Activated CD8-positive, alpha-beta T cell treated with anti-CD3 and anti-CD28 coated beads for 36 hours (primary cell): Measurements from ENCODE around the gene SGSH. TPM values are rescaled to one million over a fixed set of nuclear protein-coding genes. Genes with fewer than 3 reads are reported as not detected.

ENCODE experiments used
- ATAC-seq: fragments of 200-7000 bp; cut with Tn5 transposase; one replicate; pipeline ENCODE4 v1.10.0; 2021; ENCODE audit warnings: mild to moderate bottlenecking, moderate library complexity
- CTCF ChIA-PET: fragments of 350-600 bp; sonication (Branson Sonifier 250); formaldehyde crosslinking; loops from one replicate; lab custom pipeline; 2021; ENCODE audit warnings: antibody characterized with exemption; lab: Charles Lee
- POLR2A ChIA-PET: fragments of 350-600 bp; sonication (Branson Sonifier 250); formaldehyde crosslinking; loops from one replicate; lab custom pipeline; 2021; ENCODE audit warnings: antibody characterized with exemption; lab: Charles Lee
- DNase-seq: peaks from one replicate; pipeline ENCODE4 v3.0.0-alpha.2; 2020
- H3K27ac Mint-ChIP-seq: one replicate; pipeline ENCODE4 v1.8.0; 2021; ENCODE audit warnings: mild to moderate bottlenecking, mixed read lengths
- H3K27me3 Mint-ChIP-seq: one replicate; pipeline ENCODE4 v1.8.0; 2021; ENCODE audit warnings: mixed read lengths
- H3K36me3 Mint-ChIP-seq: one replicate; pipeline ENCODE4 v1.8.0; 2021; ENCODE audit warnings: low read depth, mixed read lengths
- H3K4me1 Mint-ChIP-seq: one replicate; pipeline ENCODE4 v1.8.0; 2021; ENCODE audit warnings: low read depth, mixed read lengths
- H3K4me3 Mint-ChIP-seq: one replicate; pipeline ENCODE4 v1.8.0; 2021; ENCODE audit warnings: mild to moderate bottlenecking, moderate library complexity, mixed read lengths
- H3K9me3 Mint-ChIP-seq: one replicate; pipeline ENCODE4 v1.8.0; 2021; ENCODE audit warnings: mixed read lengths
- CTCF ChIP-seq: fragments of 200-600 bp; IDR thresholded peaks from one replicate; pipeline ENCODE4 v1.8.0; 2022; ENCODE audit warnings: antibody characterized with exemption, mild to moderate bottlenecking
- intact Hi-C: fragments of 100-400 bp; cut with micrococcal nuclease; formaldehyde crosslinking; loops from one replicate; pipeline ENCODE4 v1.10.0; 2022
- total RNA-seq, 2 experiments: library from RNA; stranded (reverse); gene quantifications; one replicate each; pipeline ENCODE4 v1.2.3, GENCODE V29; 2021

SGSH gene
- total RNA-seq, 2 experiments from 2014 or later = 7.8 to 8.3 TPM

GRCh38 chr17:80190716-80191115, 29.4 kb downstream of the SGSH start:
- no peak overlapping the region for H3K4me3 Mint-ChIP-seq
- intact Hi-C loops = no loop called here
- ATAC-seq (no peak), DNase-seq (no peak)
- ChIA-PET POLR2A (interaction anchor here (1.0 kb wide), 1 partner anchor 82 kb away, joined by 3 read pairs; no protein-coding TSS in a partner anchor), CTCF (interaction anchor here (1.3 kb wide), 2 partner anchors 22 to 27 kb away, joined by 3 to 4 read pairs; no protein-coding TSS in a partner anchor)
- H3K27me3 Mint-ChIP-seq = peaks cover 6% of the 10 kb centered on the region
- H3K36me3 Mint-ChIP-seq = no peaks in the 10 kb centered on the region
- H3K9me3 Mint-ChIP-seq = no peaks in the 10 kb centered on the region
- H3K4me1 Mint-ChIP-seq = no peaks in the 10 kb centered on the region
- no peak overlapping the region for H3K27ac Mint-ChIP-seq
- no peak for TF ChIP-seq CTCF

- Mint-ChIP-seq H3K4me1 (no peaks in the 10 kb centered on the region), H3K36me3 (no peaks in the 10 kb centered on the region), H3K4me3 (no peak overlapping the region), H3K9me3 (no peaks in the 10 kb centered on the region), H3K27ac (no peak overlapping the region), H3K27me3 (peaks cover 6% of the 10 kb centered on the region)
- POLR2A ChIA-PET = interaction anchor here (0.7 to 0.8 kb wide), 2 partner anchors 50 to 215 kb away, joined by 3 read pairs; no protein-coding TSS in a partner anchor
- ATAC-seq (no peak), DNase-seq (no peak)
- intact Hi-C loops = no loop called here
- TF ChIP-seq CTCF = no peak
- CTCF ChIA-PET = no interaction called here
These were observed 30.5 kb downstream of the SGSH start for GRCh38 chr17:80189611-80190010.

- intact Hi-C loops = no loop called here
- no peak overlapping the region for H3K27ac Mint-ChIP-seq
- H3K27me3 Mint-ChIP-seq = peaks cover 3% of the 10 kb centered on the region
- no peaks in the 10 kb centered on the region for H3K9me3 Mint-ChIP-seq
- ChIA-PET CTCF (interaction anchor here (0.9 to 1.7 kb wide), 2 partner anchors 8 kb away, joined by 5 read pairs; no protein-coding TSS in a partner anchor), POLR2A (interaction anchor here (1.6 kb wide), 1 partner anchor 32 kb away, joined by 4 read pairs; no protein-coding TSS in a partner anchor)
- no peaks in the 10 kb centered on the region for H3K36me3 Mint-ChIP-seq
- TF ChIP-seq CTCF = no peak
- ATAC-seq (no peak), DNase-seq (no peak)
- H3K4me1 Mint-ChIP-seq = no peaks in the 10 kb centered on the region
- H3K4me3 Mint-ChIP-seq = no peak overlapping the region
These were observed 32.6 kb downstream of the SGSH start for GRCh38 chr17:80187515-80187941.

- intact Hi-C loops = no loop called here
- no peak for TF ChIP-seq CTCF
- ATAC-seq (no peak), DNase-seq (no peak)
- no peak overlapping the region for H3K4me3 Mint-ChIP-seq
- no peak overlapping the region for H3K27ac Mint-ChIP-seq
- POLR2A ChIA-PET = interaction anchor here (1.6 kb wide), 1 partner anchor 32 kb away, joined by 4 read pairs; no protein-coding TSS in a partner anchor
- no peaks in the 10 kb centered on the region for H3K36me3 Mint-ChIP-seq
- no peaks in the 10 kb centered on the region for H3K9me3 Mint-ChIP-seq
- peaks cover 2% of the 10 kb centered on the region for H3K27me3 Mint-ChIP-seq
- CTCF ChIA-PET = interaction anchor here (0.9 to 1.7 kb wide), 2 partner anchors 8 to 9 kb away, joined by 5 read pairs; no protein-coding TSS in a partner anchor
- H3K4me1 Mint-ChIP-seq = no peaks in the 10 kb centered on the region
These were observed 33.0 kb downstream of the SGSH start for GRCh38 chr17:80187090-80187489.

- H3K4me3 Mint-ChIP-seq = no peak overlapping the region
- no peaks in the 10 kb centered on the region for H3K9me3 Mint-ChIP-seq
- no peak overlapping the region for H3K27ac Mint-ChIP-seq
- intact Hi-C loops = no loop called here
- ChIA-PET POLR2A (no interaction called here), CTCF (no interaction called here)
- no peaks in the 10 kb centered on the region for H3K27me3 Mint-ChIP-seq
- no peak for TF ChIP-seq CTCF
- no peak for ATAC-seq
- DNase-seq = no peak
- H3K36me3 Mint-ChIP-seq = no peaks in the 10 kb centered on the region
- no peaks in the 10 kb centered on the region for H3K4me1 Mint-ChIP-seq
These were observed 34.2 kb downstream of the SGSH start for GRCh38 chr17:80185968-80186367.
